ENCODE results near the gene ACAA1. TPM values are rescaled to one million over a fixed set of nuclear protein-coding genes. Genes with fewer than 3 reads are reported as not detected.

The ACAA1 gene
- total and polyA plus RNA-seq, 9 of the 15 experiments (the other 6 are each of a cell fraction or from before 2014, with no cell fraction given), result 4.0 to 88.9 (median 57.2) TPM

DNA sequence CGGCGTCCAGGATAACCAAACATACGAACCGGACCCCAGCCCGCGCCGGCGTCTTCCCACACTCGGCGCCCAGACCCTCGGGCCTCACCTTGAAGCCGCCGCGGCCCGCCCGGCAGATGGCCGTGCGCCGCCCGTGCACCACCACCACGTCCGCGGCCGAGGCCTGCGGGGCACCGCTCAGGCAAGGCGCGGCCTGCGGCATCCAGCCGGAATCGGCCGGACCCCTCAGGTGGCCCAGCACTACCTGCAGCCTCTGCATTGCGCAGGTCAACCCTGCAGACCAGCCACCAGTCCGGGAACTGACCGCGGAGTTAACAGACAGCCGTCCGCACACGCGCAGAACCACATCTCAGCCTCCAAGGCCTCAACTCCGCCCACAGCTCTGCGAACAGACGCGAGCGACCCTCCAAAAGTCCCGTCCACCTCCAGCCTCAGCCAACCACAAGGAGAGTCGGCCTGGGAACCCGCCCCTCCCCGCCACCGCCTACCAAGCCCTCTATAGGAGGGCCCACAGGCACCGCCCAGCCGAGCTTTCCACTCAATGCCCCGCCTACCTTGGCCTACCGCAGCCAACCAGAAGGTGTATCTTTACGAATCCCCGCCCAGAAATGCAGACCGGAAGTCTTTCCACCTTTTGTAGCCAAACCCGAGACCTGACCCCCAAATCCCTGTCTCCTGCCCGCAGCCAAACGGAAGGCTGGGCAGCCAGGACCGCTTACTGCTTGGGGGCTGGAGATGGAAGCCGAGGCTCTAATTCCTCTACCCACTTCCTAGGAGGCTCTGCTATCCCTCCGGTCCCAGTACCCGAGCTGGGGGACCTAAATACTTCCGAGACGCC, at the start of gene ACAA1 (continued):
- TF ChIP-seq JUNB (CRISPR knock-in tag; conservative IDR thresholded peaks at IDR 0.05), result no peak
- TF ChIP-seq DMBX1 (CRISPR knock-in tag; IDR thresholded peaks at IDR 0.05; ENCODE audit: borderline replicate concordance), result no peak
- TF ChIP-seq ILK (tag; IDR thresholded peaks at IDR 0.05; ENCODE audit: borderline replicate concordance, low read depth), result no peak
- TF ChIP-seq FOXP1 (CRISPR knock-in tag; IDR thresholded peaks at IDR 0.05), result 0 out of 2 replicates have a peak, but pooled peaks have one; percentile 60
- TF ChIP-seq PTBP1 (IDR thresholded peaks at IDR 0.05; ENCODE audit: low read depth, low read length), result no peak
- TF ChIP-seq JUND (IDR thresholded peaks at IDR 0.05; ENCODE audit: borderline replicate concordance, low read depth, low read length), result no peak
- no peak; the same call in 2 of the 3 replicates for TF ChIP-seq JUND (tag; IDR thresholded peaks at IDR 0.05; ENCODE audit: borderline replicate concordance, low read depth, low read length)
- TF ChIP-seq HDAC1 (IDR thresholded peaks at IDR 0.05), result peak in 1 of 2 experiments; percentile 7; a peak in 2 of 4 replicates
- TF ChIP-seq, protein P1, sequence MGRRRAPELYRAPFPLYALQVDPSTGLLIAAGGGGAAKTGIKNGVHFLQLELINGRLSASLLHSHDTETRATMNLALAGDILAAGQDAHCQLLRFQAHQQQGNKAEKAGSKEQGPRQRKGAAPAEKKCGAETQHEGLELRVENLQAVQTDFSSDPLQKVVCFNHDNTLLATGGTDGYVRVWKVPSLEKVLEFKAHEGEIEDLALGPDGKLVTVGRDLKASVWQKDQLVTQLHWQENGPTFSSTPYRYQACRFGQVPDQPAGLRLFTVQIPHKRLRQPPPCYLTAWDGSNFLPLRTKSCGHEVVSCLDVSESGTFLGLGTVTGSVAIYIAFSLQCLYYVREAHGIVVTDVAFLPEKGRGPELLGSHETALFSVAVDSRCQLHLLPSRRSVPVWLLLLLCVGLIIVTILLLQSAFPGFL (CRISPR knock-in tag; IDR thresholded peaks at IDR 0.05), result no peak
- TF ChIP-seq PTRF (tag; IDR thresholded peaks at IDR 0.05), result no peak
- TF ChIP-seq, protein P2, sequence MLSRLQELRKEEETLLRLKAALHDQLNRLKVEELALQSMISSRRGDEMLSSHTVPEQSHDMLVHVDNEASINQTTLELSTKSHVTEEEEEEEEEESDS (CRISPR knock-in tag; IDR thresholded peaks at IDR 0.05), result no peak
- no peak for TF ChIP-seq EGR1 (conservative IDR thresholded peaks at IDR 0.05)
- TF ChIP-seq SMARCA4 (IDR thresholded peaks at IDR 0.05), result no peak
- TF ChIP-seq SAP30 (IDR thresholded peaks at IDR 0.05; ENCODE audit: borderline replicate concordance, insufficient read depth, low read depth, low read length, poor library complexity, severe bottlenecking), result no peak
- TF ChIP-seq ZNF589 (CRISPR knock-in tag; IDR thresholded peaks at IDR 0.05; ENCODE audit: low read depth), result no peak
- TF ChIP-seq YBX1 (IDR thresholded peaks at IDR 0.05), result no peak
- TF ChIP-seq, protein P3, sequence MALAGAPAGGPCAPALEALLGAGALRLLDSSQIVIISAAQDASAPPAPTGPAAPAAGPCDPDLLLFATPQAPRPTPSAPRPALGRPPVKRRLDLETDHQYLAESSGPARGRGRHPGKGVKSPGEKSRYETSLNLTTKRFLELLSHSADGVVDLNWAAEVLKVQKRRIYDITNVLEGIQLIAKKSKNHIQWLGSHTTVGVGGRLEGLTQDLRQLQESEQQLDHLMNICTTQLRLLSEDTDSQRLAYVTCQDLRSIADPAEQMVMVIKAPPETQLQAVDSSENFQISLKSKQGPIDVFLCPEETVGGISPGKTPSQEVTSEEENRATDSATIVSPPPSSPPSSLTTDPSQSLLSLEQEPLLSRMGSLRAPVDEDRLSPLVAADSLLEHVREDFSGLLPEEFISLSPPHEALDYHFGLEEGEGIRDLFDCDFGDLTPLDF (CRISPR knock-in tag; IDR thresholded peaks at IDR 0.05), result no peak
- TF ChIP-seq, protein P4, sequence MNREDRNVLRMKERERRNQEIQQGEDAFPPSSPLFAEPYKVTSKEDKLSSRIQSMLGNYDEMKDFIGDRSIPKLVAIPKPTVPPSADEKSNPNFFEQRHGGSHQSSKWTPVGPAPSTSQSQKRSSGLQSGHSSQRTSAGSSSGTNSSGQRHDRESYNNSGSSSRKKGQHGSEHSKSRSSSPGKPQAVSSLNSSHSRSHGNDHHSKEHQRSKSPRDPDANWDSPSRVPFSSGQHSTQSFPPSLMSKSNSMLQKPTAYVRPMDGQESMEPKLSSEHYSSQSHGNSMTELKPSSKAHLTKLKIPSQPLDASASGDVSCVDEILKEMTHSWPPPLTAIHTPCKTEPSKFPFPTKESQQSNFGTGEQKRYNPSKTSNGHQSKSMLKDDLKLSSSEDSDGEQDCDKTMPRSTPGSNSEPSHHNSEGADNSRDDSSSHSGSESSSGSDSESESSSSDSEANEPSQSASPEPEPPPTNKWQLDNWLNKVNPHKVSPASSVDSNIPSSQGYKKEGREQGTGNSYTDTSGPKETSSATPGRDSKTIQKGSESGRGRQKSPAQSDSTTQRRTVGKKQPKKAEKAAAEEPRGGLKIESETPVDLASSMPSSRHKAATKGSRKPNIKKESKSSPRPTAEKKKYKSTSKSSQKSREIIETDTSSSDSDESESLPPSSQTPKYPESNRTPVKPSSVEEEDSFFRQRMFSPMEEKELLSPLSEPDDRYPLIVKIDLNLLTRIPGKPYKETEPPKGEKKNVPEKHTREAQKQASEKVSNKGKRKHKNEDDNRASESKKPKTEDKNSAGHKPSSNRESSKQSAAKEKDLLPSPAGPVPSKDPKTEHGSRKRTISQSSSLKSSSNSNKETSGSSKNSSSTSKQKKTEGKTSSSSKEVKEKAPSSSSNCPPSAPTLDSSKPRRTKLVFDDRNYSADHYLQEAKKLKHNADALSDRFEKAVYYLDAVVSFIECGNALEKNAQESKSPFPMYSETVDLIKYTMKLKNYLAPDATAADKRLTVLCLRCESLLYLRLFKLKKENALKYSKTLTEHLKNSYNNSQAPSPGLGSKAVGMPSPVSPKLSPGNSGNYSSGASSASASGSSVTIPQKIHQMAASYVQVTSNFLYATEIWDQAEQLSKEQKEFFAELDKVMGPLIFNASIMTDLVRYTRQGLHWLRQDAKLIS (CRISPR knock-in tag; IDR thresholded peaks at IDR 0.05), result no peak
- no peak for TF ChIP-seq SMARCA5 (IDR thresholded peaks at IDR 0.05)
- no peak for TF ChIP-seq ZNF586 (CRISPR knock-in tag; conservative IDR thresholded peaks at IDR 0.05)
- TF ChIP-seq ZKSCAN1 (IDR thresholded peaks at IDR 0.05; ENCODE audit: low read depth, low read length), result no peak
- peak; percentile 24; the same call in 1 of the 2 replicates for TF ChIP-seq CHD2 (IDR thresholded peaks at IDR 0.05; ENCODE audit: low read depth, low read length)

Data from K562 (cell line).